ENCODE measurements around the gene NCK1.

GRCh38 chr3:136914739-136915138 lies 52.7 kb downstream of the NCK1 start:
- no peak for TF ChIP-seq EZH2 (IDR thresholded peaks at IDR 0.05; ENCODE audit: low read depth, unreplicated experiment)
- no peak for TF ChIP-seq CREB1 (CRISPR knock-in tag; IDR thresholded peaks at IDR 0.05; ENCODE audit: low read depth)
- no peak for TF ChIP-seq CTCF (conservative IDR thresholded peaks at IDR 0.05; ENCODE audit: low read depth in 2 of 2)
- TF ChIP-seq, protein P1, sequence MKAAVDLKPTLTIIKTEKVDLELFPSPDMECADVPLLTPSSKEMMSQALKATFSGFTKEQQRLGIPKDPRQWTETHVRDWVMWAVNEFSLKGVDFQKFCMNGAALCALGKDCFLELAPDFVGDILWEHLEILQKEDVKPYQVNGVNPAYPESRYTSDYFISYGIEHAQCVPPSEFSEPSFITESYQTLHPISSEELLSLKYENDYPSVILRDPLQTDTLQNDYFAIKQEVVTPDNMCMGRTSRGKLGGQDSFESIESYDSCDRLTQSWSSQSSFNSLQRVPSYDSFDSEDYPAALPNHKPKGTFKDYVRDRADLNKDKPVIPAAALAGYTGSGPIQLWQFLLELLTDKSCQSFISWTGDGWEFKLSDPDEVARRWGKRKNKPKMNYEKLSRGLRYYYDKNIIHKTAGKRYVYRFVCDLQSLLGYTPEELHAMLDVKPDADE (IDR thresholded peaks at IDR 0.05) = no peak
- no peak for TF ChIP-seq EZH2phosphoT487 (IDR thresholded peaks at IDR 0.05; ENCODE audit: unreplicated experiment)
- no peak for TF ChIP-seq POLR2AphosphoS5 (IDR thresholded peaks at IDR 0.05; ENCODE audit: low read depth)
- TF ChIP-seq, protein P2, sequence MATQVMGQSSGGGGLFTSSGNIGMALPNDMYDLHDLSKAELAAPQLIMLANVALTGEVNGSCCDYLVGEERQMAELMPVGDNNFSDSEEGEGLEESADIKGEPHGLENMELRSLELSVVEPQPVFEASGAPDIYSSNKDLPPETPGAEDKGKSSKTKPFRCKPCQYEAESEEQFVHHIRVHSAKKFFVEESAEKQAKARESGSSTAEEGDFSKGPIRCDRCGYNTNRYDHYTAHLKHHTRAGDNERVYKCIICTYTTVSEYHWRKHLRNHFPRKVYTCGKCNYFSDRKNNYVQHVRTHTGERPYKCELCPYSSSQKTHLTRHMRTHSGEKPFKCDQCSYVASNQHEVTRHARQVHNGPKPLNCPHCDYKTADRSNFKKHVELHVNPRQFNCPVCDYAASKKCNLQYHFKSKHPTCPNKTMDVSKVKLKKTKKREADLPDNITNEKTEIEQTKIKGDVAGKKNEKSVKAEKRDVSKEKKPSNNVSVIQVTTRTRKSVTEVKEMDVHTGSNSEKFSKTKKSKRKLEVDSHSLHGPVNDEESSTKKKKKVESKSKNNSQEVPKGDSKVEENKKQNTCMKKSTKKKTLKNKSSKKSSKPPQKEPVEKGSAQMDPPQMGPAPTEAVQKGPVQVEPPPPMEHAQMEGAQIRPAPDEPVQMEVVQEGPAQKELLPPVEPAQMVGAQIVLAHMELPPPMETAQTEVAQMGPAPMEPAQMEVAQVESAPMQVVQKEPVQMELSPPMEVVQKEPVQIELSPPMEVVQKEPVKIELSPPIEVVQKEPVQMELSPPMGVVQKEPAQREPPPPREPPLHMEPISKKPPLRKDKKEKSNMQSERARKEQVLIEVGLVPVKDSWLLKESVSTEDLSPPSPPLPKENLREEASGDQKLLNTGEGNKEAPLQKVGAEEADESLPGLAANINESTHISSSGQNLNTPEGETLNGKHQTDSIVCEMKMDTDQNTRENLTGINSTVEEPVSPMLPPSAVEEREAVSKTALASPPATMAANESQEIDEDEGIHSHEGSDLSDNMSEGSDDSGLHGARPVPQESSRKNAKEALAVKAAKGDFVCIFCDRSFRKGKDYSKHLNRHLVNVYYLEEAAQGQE (IDR thresholded peaks at IDR 0.05; ENCODE audit: unreplicated experiment) = no peak
- TF ChIP-seq NANOG (IDR thresholded peaks at IDR 0.05; ENCODE audit: borderline replicate concordance) = no peak
- TF ChIP-seq JUNB (IDR thresholded peaks at IDR 0.05; ENCODE audit: unreplicated experiment) = no peak
